K562 (cell line): ENCODE results near the gene GNAL. TPM values are rescaled to one million over a fixed set of nuclear protein-coding genes. Genes with fewer than 3 reads are reported as not detected.

ENCODE experiments used
- CHAMP1 ChIP-seq: fragments of 450-650 bp; IDR thresholded peaks from 2 replicates; pipeline ENCODE4 v1.6.1; 2016; ENCODE audit warnings: mild to moderate bottlenecking
- CHD7 ChIP-seq: fragments of 200-600 bp; sonication (generic); IDR thresholded peaks from one replicate; pipeline ENCODE4 v1.6.1; 2012; ENCODE audit warnings: mild to moderate bottlenecking, low read depth, low read length, inconsistent platforms
- RNF2 ChIP-seq: sonication (generic); IDR thresholded peaks from 2 replicates; pipeline ENCODE4 v1.6.1; 2016
- TAF15 ChIP-seq: fragments of 200-400 bp; formaldehyde crosslinking; IDR thresholded peaks from 2 replicates; pipeline ENCODE4 v1.6.1; 2017; ENCODE audit warnings: mild to moderate bottlenecking, low read depth, low read length, moderate library complexity
- XRCC4 ChIP-seq: IDR thresholded peaks from one replicate; pipeline ENCODE4 v1.6.1; 2011; ENCODE audit not compliant: insufficient read depth, insufficient read length; ENCODE audit errors: extremely low read depth
- ZBTB12 ChIP-seq: fragments of 250-450 bp; sonication (Bioruptor Pico); IDR thresholded peaks from 2 replicates; pipeline ENCODE4 v1.4.0; 2020
- ZNF184 ChIP-seq: sonication (generic); formaldehyde crosslinking; IDR thresholded peaks from 2 replicates; pipeline ENCODE4 v1.5.0; 2020; ENCODE audit warnings: missing genetic modification reagents
- ZNF592 ChIP-seq: fragments of 450-650 bp; IDR thresholded peaks from 2 replicates; pipeline ENCODE4 v1.6.1; 2017; ENCODE audit warnings: antibody characterized with exemption, mild to moderate bottlenecking
- polyA plus RNA-seq, 8 experiments: library from polyadenylated mRNA; depleted of rRNA in 4 of 8; stranded (reverse) in 5 of 8; unstranded in 3 of 8; fragments of >200 nt; fragmentation: Nextera tagmentation in 2 of 8; fragmentation: Illumina TruSeq in 1 of 8; extraction: Ambion mirVana in 2 of 8; extraction: Trizol in 1 of 8; gene quantifications; 2 replicates each; pipeline versions ENCODE4 v1.2.1 to v1.2.3, GENCODE V29; 2011 to 2014; ENCODE audit warnings: inconsistent platforms in 1 of 8, missing spikeins in 1 of 8
- total RNA-seq, 7 experiments: library from RNA; depleted of rRNA in 6 of 7; stranded (reverse); fragments of >200 nt in 6 of 7; fragmentation: Illumina TruSeq in 2 of 7; extraction: Trizol in 2 of 7; gene quantifications; 2 replicates each; pipeline versions ENCODE4 v1.2.1 to v1.2.3, GENCODE V29; 2011 to 2021; ENCODE audit warnings: low replicate concordance in 1 of 7

The GNAL gene
- total and polyA plus RNA-seq, 9 of the 15 experiments (the other 6 are each of a cell fraction or from before 2014, with no cell fraction given), result under 0.01 to 0.10 (median 0.01) TPM; not detected in 5

- TF ChIP-seq CHD7, result no peak
- TF ChIP-seq ZNF184 (CRISPR knock-in tag), result no peak
- no peak for TF ChIP-seq ZNF592
- TF ChIP-seq CHAMP1, result no peak
- no peak for TF ChIP-seq TAF15
- no peak for TF ChIP-seq ZBTB12 (CRISPR knock-in tag)
- no peak for TF ChIP-seq XRCC4
- no peak for TF ChIP-seq RNF2
Observed at GRCh38 chr18:11760498-11761167, 71.6 kb downstream of the GNAL start (continued).
